T-helper 2 cell (primary cell): Measurements from ENCODE around the gene CACNA1A.

Experiments
- DNase-seq, 5 experiments: peaks; one replicate each; pipeline versions ENCODE4 v3.0.0 to v3.0.0-alpha.2; 2012 to 2022

Gene CACNA1A

DNA sequence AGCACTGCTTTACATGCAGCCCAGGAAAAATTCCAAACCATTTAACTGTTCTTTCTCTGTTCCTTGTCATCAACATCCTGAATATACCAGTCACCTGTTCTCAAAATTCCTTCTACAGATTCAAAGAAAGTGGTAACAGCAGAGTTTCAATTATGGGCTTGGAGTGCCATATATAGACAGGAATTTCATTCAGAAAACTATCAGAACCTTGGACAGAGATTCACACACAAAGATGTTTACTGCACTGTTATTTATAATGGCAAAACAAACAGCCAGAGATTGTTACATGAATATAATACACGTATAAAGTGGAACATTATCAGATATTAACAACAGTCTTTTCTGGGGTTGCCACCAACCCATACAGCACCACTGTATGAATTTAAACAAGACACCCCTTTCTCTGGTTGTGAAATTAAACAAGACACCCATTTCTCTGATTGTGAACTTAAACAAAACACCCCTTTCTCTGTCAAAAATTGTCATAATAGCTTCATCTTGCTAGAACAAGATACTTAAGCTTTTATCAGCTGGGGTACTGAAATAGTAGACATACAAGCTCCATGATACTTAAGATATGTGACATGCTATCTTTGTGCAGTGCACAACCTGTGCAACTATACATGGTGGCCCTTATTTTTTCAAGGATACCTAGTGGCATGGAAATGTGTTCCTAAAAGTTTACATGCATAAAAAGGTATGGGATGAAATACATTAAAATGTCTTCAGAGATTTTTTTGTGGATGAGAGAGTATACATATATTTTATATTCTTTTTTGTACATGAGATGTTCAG is 12.6 kb downstream of the CACNA1A start:
- no peak for DNase-seq

DNA sequence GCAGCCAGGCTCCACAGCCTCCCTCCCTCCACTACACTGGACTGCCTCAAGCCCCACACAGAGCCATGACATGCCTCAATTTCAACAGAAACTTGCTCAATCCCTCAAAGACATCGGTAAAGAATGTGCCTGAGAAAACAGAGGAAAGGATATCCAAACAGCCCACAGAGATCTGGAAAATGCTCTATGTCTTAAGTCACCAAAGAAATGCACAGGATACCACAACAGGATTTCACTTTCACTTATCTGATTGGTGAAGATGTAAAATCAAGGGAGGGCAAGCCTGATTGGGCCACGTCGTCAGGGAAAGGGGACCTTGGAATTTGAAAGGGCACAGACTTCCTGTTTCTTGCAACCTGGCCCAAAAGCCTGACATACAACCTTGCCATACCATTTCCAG is 14.2 kb downstream of the CACNA1A start:
- DNase-seq = no peak

DNA sequence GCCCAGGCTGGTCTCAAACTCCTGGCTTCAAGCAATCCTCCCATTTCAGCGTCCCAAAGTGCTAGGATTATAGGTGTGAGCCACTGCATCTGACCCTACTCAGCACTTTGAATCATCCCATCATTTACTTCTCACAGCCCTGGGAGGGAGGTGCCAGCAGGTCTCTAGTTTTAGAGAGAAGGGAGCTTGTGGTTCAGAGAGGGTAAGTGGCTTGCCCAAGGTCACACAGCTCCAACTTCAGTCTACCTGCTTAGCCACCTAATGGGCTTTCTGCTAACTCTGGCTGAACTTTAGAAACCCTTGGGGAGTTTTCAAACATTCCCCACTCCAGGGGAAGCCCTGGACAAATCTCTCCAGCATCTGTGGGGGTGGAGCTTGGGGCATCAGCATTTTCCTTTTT is 18.3 kb downstream of the CACNA1A start:
- DNase-seq = no peak

DNA sequence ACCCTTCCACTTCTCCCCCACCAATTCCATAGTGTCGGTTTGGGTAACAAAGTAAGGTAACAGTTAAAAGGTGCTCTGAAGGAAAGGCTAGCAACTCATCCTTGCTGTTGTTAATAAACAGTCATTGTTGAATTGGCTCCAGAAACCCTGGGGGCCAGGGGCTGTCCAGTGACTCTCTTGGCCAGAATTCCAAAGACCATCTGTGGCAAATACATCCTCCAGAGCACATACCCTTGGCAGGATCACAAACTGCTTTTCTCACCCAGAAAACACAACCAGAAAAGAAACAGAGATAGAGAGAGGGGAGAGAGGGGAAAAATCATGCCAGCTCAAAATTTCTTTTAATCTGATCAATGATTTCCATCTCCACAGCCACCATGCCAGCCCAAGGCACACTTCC is 22.1 kb downstream of the CACNA1A start:
- DNase-seq = no peak

DNA sequence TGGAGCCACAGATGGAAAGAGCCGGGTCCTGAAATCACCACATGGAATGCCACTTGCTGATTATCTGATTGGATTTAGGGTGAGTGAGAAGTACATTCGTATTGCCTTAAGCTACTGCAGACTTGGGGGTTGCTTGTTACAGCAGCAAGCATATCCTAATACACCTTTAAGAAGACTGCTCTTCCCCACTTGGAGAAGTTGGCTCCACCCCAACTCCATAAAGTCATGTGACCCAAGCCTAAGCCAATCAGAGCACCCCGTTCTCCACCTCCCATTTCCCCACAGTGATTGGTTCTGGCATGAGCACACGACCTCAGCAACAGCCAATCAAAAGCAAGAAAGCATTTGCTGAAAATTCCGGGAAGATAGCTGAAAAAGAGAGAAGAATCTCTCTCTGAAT is 23.1 kb downstream of the CACNA1A start:
- no peak for DNase-seq

DNA sequence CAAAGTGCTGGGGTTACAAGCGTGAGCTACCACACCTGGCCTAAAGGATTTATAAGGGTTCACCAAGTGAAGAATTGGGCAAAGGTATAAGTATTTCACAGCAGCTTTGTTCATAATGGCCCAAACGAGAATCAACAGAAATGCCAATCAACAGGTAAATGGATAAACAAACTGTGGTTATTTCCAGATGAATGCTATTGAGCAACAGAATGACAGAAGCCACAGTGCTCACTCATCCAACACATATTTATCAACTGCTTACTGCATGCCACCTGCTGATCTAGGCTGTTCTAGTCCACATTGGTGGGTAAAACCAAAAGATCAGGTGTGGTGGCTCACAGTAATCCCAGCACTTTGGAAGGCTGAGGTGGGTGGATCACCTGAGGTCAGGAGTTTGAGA is 27.7 kb downstream of the CACNA1A start:
- DNase-seq = no peak

- no peak for DNase-seq
These were observed 30.2 kb downstream of the CACNA1A start for GRCh38 chr19:13476071-13476470.

DNA sequence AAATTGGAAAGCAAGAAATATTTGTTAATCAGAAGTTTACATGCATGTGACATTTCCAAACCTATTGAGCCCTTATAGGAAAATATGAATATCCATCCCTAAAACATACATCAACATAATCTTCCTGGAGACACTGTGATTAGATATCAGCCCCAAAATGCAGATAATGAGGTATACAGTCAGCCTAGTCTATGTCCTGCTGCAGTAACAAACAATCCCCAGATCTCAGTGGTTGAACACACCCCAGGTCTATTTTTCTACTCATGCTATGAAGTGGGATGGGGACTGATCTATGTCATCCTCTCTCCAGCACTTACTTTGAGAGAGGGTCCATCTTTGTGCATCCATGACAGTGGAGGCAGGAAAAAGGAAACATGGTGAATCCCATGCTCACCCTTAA is 31.2 kb downstream of the CACNA1A start:
- DNase-seq = no peak

DNA sequence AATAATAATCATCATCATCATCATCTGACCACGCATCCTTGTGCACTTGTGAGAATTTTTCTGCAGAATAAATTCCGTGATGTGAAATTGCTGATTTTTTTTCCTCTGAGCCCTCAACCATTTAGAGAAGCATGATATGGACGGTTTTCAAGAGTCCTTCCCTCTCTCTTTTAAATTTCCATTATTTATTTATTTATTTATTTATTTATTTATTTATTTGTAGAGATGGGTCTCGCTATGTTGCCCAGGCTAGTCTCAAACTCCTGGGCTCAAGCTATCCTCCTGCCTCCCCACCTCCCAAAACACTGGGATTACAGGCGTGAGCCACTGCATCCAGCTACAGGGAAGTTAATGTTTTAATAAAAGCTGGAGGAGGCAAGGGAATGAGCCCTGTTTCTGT is 39.6 kb downstream of the CACNA1A start:
- DNase-seq = no peak

GRCh38 chr19:13463296-13463695 is 43.0 kb downstream of the CACNA1A start:
- DNase-seq = peak in 1 of 5 experiments; percentile 7

- DNase-seq = no peak
These were observed 44.7 kb downstream of the CACNA1A start for GRCh38 chr19:13461536-13461935.

DNA sequence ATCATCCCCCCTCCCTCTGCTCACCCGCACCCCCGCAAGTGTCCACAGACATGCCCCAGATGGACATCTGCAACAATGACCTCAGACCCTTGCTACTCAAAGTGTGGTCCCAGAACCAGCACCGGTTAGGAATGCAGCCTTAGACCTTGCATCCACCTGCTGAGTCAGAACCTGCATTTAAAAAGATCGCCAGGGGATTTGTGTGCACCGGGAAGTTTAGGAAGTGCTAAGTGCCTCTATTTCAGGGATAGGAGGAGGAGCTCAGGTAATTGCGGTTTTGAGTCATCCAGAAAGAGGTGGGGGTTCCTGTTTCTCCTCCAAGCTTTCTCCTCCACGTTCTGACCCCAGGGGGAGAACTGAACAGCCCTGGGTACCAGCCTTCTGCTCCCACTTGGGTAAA is 46.2 kb downstream of the CACNA1A start:
- DNase-seq = no peak

DNA sequence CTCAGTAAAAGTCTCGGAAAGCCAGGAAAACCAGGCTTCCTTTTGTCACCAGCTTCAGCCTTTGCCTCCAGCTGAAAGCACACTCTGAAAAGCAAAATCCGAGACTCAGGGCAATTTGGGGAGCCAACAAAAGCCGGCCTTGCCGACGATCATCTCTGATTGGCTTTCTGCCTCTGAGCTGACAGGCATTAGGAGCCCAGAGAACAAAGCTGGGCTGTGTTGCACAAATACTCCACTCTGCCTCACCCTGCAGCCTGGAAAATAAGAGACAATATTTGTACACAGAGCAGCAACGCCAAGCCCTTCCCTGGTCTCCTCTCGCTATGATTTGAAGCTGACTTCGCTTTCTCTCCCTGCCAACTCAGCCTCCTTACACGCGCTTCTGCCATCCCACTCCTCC is 46.9 kb downstream of the CACNA1A start:
- DNase-seq = no peak

DNA sequence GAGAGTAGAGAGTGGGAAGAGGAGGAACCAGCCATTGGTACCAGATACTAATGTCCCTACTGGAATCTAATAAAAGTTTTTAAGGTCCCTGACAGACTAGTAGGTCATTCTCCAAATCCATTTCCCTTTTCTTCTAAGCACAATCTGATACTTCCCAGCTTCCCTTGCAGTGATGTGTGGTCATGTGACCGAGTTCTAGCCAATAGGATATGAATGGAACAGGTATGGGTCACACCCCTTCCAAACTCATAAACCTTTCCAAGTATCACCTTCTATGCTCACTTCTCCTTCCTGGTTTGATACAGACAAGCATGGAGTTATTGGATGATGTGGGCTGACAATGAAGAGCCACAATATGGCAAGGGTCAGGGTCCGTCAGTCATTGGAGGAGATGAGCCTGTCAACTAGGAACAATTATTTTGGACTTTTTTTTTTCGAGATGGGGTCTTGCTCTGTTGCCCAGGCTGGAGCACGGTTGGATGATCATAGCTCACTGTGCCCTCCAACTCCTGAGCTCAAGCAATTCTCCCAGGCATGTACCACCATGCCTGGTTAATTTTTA is 54.8 kb downstream of the CACNA1A start:
- no peak for DNase-seq

- DNase-seq = no peak
These were observed 58.3 kb downstream of the CACNA1A start for GRCh38 chr19:13447978-13448377.

DNA sequence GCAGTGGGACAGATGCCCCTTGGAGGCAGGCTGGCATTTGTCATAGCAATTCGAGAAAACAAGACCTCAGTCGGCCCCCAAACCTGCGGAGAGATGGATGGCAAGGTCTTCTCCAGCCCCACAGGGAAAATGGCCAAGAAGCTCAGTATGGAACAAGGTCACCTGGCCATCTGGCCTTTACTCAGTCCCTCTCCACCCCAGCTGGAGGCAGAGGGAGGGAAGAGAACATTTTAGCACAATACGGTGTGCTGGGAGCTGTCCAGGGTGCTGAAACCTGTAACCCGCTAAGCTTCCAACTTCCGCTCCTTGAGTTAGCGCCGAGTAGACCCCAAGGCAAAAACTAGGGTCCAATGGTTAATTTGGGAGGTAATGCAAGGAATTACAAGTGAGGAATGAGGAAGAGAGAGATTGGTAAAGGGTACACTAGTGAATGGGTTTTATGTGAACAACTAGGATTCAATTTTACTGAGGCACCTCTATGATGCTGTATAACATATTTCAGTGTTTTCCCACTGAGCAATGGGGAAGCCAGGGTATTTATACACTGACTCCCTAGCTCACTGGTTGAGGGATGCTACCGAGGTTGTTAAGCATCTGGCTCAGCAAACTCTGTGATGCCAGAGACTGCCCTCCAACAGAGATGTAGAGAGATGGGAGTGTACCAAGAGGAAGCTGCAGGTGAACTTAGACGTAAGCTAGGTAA is 64.3 kb downstream of the CACNA1A start:
- DNase-seq = peak in 3 of 5 experiments; percentile 8 to 37 (median 37)

DNA sequence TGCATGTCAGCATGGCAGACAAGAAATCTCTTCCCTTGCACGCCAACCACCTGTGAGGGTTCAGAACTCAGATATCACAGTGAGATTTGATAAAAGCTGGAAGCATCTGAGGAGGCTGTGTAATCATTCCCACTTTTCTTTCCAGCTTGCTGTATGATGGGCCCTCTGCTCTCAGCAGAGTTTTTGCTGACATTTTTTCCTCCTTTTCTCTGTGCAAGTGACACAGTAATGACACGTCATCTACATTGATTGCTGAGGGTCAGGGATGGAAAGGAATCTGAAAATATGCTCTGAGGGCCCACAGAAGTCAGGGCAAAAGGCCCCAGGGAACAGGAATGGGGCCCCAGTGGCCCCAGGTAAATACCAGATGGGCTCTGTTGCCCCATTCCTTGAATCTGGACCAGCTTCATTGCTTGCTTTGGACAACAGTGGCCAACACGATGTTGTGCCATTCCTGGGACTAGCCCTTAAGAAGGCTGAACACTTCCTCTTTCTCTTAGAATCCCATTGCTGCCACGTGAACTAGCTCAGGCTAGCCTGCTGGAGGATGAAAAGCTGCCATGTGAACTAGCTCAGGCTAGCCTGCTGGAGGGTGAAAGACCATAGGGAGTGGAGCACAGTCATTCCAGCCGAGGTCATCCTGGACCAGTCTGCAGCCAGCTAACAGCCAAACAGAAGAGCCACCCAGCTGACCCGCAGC is 68.2 kb downstream of the CACNA1A start:
- no peak for DNase-seq

DNA sequence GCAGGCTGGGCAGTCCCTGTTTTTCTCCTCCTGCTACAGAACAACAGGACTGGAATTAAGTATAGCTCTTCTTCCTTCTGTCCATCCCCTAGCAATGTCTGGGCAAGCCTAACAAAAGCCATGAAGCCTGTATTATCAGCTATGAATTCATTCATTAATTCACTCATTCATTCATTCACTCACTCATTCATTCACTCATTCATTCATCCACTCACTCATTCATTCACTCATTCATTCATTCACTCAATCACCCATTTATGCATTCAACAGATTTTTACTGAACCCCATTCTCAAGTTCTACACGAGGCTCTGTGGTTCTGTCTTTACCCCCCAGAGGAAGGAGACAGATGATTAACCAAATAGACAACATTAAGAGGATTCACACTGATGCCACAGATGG is 69.9 kb downstream of the CACNA1A start:
- no peak for DNase-seq

- DNase-seq = peak in 4 of 5 experiments; percentile 13 to 44 (median 34)
These were observed 75.3 kb downstream of the CACNA1A start for GRCh38 chr19:13430790-13431582.

DNA sequence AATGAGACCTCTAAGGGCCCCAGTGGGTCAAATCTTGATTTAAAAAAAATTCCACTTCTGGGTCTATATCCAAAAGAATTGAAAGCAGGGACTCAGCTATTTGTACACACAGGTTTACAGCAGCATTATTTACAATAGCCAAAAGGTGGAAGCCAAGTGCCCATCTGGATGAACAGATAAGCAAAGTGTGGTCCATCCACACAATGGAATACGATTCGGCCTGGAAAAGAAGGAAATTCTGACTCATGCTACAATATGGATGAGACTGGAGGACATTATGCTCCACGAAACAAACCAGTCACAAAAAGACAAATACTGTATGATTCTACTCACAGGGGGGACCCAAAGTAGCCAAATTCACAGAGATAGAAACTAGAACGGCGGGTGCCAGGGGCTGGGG is 76.7 kb downstream of the CACNA1A start:
- no peak for DNase-seq

- DNase-seq = peak in 1 of 5 experiments; percentile 10
These were observed 77.9 kb downstream of the CACNA1A start for GRCh38 chr19:13428352-13428751.

- DNase-seq = no peak
These were observed 78.8 kb downstream of the CACNA1A start for GRCh38 chr19:13427273-13428051.
